Hepatocyte (in vitro differentiated cells): ENCODE data around the gene MVD. TPM values are rescaled to one million over a fixed set of nuclear protein-coding genes. Genes with fewer than 3 reads are reported as not detected.

Experiments used
- DNase-seq: peaks from one replicate; pipeline ENCODE4 v3.0.0-alpha.2; 2016; ENCODE audit warnings: low spot score
- H2AFZ ChIP-seq: fragments of 200-600 bp; sonication (generic); 2 replicates; pipeline ENCODE4 v1.6.0; 2016; ENCODE audit warnings: antibody characterized with exemption, mild to moderate bottlenecking
- H3K27ac ChIP-seq: fragments of 200-600 bp; sonication (generic); 2 replicates; pipeline ENCODE4 v1.5.1; 2016; ENCODE audit warnings: mild to moderate bottlenecking
- H3K27me3 ChIP-seq: fragments of 200-600 bp; sonication (generic); 2 replicates; pipeline ENCODE4 v1.6.1; 2016
- H3K36me3 ChIP-seq: fragments of 200-600 bp; sonication (generic); replicated peaks from 2 replicates; pipeline ENCODE4 v1.5.1; 2016; ENCODE audit warnings: low read depth; ENCODE audit not compliant: insufficient read depth
- H3K4me1 ChIP-seq: fragments of 200-600 bp; sonication (generic); 2 replicates; pipeline ENCODE4 v1.5.1; 2016; ENCODE audit warnings: mild to moderate bottlenecking, moderate library complexity; ENCODE audit not compliant: insufficient read depth
- H3K4me2 ChIP-seq: fragments of 200-600 bp; sonication (generic); 2 replicates; pipeline ENCODE4 v1.6.0; 2016
- H3K4me3 ChIP-seq: fragments of 200-600 bp; sonication (generic); 2 replicates; pipeline ENCODE4 v1.5.1; 2016; ENCODE audit warnings: mild to moderate bottlenecking
- H3K79me2 ChIP-seq: fragments of 200-600 bp; sonication (generic); 2 replicates; pipeline ENCODE4 v1.6.0; 2017; ENCODE audit warnings: mild to moderate bottlenecking
- H3K9me2 ChIP-seq: fragments of 200-600 bp; sonication (generic); replicated peaks from 2 replicates; pipeline ENCODE4 v1.6.0; 2017; ENCODE audit warnings: mild to moderate bottlenecking; ENCODE audit not compliant: insufficient read depth
- H3K9me3 ChIP-seq: fragments of 200-600 bp; sonication (generic); 2 replicates; pipeline ENCODE4 v1.5.1; 2016; ENCODE audit warnings: low read depth, mild to moderate bottlenecking
- H4K20me1 ChIP-seq: fragments of 200-600 bp; sonication (generic); 2 replicates; pipeline ENCODE4 v1.6.0; 2016; ENCODE audit warnings: mild to moderate bottlenecking; ENCODE audit not compliant: insufficient read depth, poor library complexity, severe bottlenecking
- EZH2 ChIP-seq: fragments of 200-600 bp; sonication (generic); IDR thresholded peaks from 2 replicates; pipeline ENCODE4 v1.6.1; 2016; ENCODE audit warnings: antibody characterized with exemption, mild to moderate bottlenecking, borderline replicate concordance
- EZH2phosphoT487 ChIP-seq: fragments of 200-600 bp; sonication (generic); IDR thresholded peaks from one replicate; pipeline ENCODE4 v1.6.1; 2018; ENCODE audit warnings: antibody characterized with exemption, mild to moderate bottlenecking, low read depth, moderate library complexity; ENCODE audit not compliant: unreplicated experiment, severe bottlenecking
- WGBS: methylation state at CpG from one replicate; pipeline ENCODE4 v1.1.6; 2016; ENCODE audit warnings: low lambda C conversion rate; ENCODE audit errors: missing lambda C conversion rate; 5-methylcytosine and 5-hydroxymethylcytosine counted together
- polyA plus RNA-seq: library from polyadenylated mRNA; unstranded; fragments of >200 nt; fragmentation: Nextera tagmentation; extraction: Ambion mirVana; gene quantifications from 2 replicates; pipeline ENCODE4 v1.2.1, GENCODE V29; 2016
- total RNA-seq: library from RNA; depleted of rRNA; stranded (reverse); fragments of >200 nt; gene quantifications from 2 replicates; pipeline ENCODE4 v1.2.3, GENCODE V29; 2014
- TF ChIP-seq, protein P1 (sequence below): fragments of 200-600 bp; sonication (generic); IDR thresholded peaks from 2 replicates; pipeline ENCODE4 v1.5.1; 2016; ENCODE audit warnings: antibody characterized with exemption, mild to moderate bottlenecking; ENCODE audit not compliant: poor library complexity

Gene MVD
- total and polyA plus RNA-seq, 2 experiments from 2014 or later = 71.9 to 152 TPM

DNA sequence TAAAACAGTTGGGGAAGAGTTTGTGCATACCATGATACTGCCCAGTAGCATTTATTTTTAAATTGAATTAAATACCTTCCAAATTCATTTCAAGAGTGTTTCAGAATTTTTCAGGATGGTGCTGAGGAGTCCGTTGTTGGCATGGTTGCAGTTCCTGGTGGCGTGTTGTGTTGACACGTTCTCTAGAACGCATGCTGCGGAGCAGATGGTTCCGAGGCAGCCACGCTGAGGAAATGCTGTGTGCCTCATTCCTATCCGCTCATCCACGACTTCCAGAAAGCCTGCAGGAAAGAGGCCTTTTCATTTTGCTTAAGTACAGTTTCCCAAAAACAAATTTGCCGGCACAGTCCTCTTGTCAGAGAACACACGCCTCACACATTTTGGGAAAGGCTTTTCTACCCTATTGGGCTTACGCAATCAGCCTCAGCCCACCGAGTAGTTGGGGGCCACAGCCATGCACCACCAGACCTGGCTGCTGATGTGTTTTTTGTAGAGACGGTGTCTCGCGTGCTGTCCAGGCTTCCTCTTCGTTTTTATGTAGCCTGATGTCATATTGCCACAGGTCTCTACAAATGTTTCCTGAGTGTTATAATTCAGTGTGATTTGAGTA is 56.6 kb downstream of the MVD start:
- 94% methylated on average over 17 of the region's 17 CpGs for WGBS
- DNase-seq = no peak
- no peaks in the 10 kb centered on the region for H3K79me2 ChIP-seq
- no peaks in the 10 kb centered on the region for H3K4me1 ChIP-seq
- no peak overlapping the region for H2AFZ ChIP-seq
- H3K4me3 ChIP-seq = no peak overlapping the region
- H3K36me3 ChIP-seq = no peaks in the 10 kb centered on the region
- no peak overlapping the region for H3K27ac ChIP-seq
- H3K27me3 ChIP-seq = no peaks in the 10 kb centered on the region
- no peaks in the 10 kb centered on the region for H3K9me2 ChIP-seq
- peaks cover 3% of the 10 kb centered on the region for H4K20me1 ChIP-seq
- TF ChIP-seq EZH2phosphoT487 (no peak), EZH2 (no peak)
- TF ChIP-seq, protein P1, sequence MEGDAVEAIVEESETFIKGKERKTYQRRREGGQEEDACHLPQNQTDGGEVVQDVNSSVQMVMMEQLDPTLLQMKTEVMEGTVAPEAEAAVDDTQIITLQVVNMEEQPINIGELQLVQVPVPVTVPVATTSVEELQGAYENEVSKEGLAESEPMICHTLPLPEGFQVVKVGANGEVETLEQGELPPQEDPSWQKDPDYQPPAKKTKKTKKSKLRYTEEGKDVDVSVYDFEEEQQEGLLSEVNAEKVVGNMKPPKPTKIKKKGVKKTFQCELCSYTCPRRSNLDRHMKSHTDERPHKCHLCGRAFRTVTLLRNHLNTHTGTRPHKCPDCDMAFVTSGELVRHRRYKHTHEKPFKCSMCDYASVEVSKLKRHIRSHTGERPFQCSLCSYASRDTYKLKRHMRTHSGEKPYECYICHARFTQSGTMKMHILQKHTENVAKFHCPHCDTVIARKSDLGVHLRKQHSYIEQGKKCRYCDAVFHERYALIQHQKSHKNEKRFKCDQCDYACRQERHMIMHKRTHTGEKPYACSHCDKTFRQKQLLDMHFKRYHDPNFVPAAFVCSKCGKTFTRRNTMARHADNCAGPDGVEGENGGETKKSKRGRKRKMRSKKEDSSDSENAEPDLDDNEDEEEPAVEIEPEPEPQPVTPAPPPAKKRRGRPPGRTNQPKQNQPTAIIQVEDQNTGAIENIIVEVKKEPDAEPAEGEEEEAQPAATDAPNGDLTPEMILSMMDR = no peak
- no peak overlapping the region for H3K4me2 ChIP-seq
- H3K9me3 ChIP-seq = no peaks in the 10 kb centered on the region

DNA sequence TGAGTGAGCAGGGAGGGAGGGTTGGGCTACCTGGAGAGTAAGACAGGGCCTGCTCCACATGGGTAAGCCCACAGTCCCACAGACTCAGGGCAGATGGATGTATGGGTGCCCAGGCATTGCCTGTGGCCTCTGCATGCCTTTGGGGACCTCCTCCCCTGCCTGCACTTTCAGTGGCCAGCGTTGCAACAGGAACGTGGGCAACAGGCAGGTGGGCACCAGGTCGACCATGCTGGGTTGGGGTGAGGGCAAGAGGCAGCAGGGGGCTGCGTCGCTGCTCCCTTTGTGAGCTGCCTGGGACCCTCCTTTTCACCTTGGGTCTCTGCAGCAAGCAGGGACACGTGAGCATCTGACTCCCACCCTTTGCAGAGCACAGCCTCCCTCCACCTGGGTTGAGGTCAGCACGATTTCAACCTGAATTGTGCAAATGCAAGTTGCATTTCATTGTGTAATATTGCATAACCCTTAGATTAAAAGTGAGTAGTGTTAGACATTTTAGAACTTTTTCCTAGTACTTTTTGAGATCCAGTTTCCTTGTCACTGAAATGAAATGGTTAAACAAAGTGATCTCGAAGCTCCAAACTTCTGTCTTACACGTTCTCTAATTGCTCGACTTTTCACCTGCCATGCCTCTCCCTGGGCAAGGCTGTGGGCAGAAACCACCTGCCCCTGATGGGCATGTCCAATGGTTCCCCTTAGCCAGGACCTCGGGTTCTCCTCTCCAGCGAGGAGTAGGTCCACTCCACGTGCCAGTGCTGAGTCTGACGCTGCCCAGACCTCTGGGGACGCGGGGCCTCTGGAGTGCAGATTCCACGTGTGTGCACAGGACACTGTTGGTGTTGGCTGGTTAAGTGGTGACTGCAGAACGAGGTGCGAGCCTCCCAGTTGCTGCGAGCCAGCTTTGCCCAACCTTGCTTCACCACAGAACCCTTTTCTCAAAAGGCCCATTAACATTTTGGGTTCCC is 57.4 kb downstream of the MVD start:
- H3K27ac ChIP-seq = no peak overlapping the region
- H4K20me1 ChIP-seq = peaks cover 3% of the 10 kb centered on the region
- H3K4me3 ChIP-seq = no peak overlapping the region
- no peak overlapping the region for H2AFZ ChIP-seq
- no peaks in the 10 kb centered on the region for H3K9me2 ChIP-seq
- 88% methylated on average over 20 of the region's 20 CpGs for WGBS
- no peaks in the 10 kb centered on the region for H3K4me1 ChIP-seq
- no peaks in the 10 kb centered on the region for H3K79me2 ChIP-seq
- no peak overlapping the region for H3K4me2 ChIP-seq
- no peak for DNase-seq
- no peaks in the 10 kb centered on the region for H3K27me3 ChIP-seq
- H3K36me3 ChIP-seq = no peaks in the 10 kb centered on the region
- TF ChIP-seq EZH2phosphoT487 (no peak), EZH2 (no peak)
- TF ChIP-seq, protein P1 = no peak
- no peaks in the 10 kb centered on the region for H3K9me3 ChIP-seq

DNA sequence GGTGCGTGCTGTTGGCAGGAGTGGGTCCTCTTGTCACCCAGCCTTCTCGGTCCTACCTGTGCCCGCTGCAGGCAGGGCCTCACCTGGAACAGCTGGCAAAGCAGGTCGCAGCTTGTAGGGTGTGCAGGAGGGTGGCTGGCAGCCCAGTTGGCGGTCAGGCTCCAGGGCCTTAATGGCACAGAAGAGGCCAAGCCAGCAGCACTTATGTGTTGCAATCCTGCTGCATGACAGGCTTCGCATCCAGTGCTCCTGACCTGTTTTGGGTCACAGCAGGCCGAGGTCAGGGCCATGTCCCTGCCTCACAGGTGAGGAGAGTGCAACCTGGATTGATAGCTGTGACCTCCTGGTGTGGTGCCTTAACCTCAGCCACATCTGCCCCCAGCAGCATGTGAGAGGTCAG is 60.8 kb downstream of the MVD start:
- Histone ChIP-seq H3K9me3 (no peaks in the 10 kb centered on the region), H3K9me2 (no peaks in the 10 kb centered on the region), H3K4me1 (no peaks in the 10 kb centered on the region), H3K4me3 (no peak overlapping the region), H2AFZ (no peak overlapping the region), H3K27ac (no peak overlapping the region), H3K79me2 (no peaks in the 10 kb centered on the region), H4K20me1 (peaks cover 3% of the 10 kb centered on the region), H3K36me3 (no peaks in the 10 kb centered on the region), H3K4me2 (no peak overlapping the region), H3K27me3 (no peaks in the 10 kb centered on the region)
- TF ChIP-seq, protein P1 = no peak
- TF ChIP-seq EZH2phosphoT487 (no peak), EZH2 (no peak)
- no peak for DNase-seq
- WGBS = 95% methylated on average over 7 of the region's 7 CpGs

Other genes with a start within 250 kb of the MVD start
- gene ZFPM1, start 209.8 kb downstream of the MVD start, total RNA-seq = 3.1 and 4.1 TPM in 2 replicates
- 8.3 and 11.9 TPM in 2 replicates for gene ZFPM1, start 209.8 kb downstream of the MVD start, polyA plus RNA-seq
- 8.1 and 16.8 TPM in 2 replicates for gene ZC3H18, start 92.7 kb downstream of the MVD start, total RNA-seq
- 30.7 and 37.1 TPM in 2 replicates for gene ZC3H18, start 92.7 kb downstream of the MVD start, polyA plus RNA-seq
- gene IL17C, start 24.5 kb downstream of the MVD start, total RNA-seq = 0.40 TPM in 1 of 2 replicates, not detected in the other
- 0.57 and 0.79 TPM in 2 replicates for gene IL17C, start 24.5 kb downstream of the MVD start, polyA plus RNA-seq
- gene CYBA, start 12.0 kb downstream of the MVD start, total RNA-seq = 196 and 255 TPM in 2 replicates
- gene CYBA, start 12.0 kb downstream of the MVD start, polyA plus RNA-seq = 419 and 516 TPM in 2 replicates
- 1.7 and 2.5 TPM in 2 replicates for gene SNAI3, start 23.4 kb upstream of the MVD start, total RNA-seq
- gene SNAI3, start 23.4 kb upstream of the MVD start, polyA plus RNA-seq = 4.1 and 5.0 TPM in 2 replicates
- 10.1 and 14.0 TPM in 2 replicates for gene RNF166, start 43.3 kb upstream of the MVD start, total RNA-seq
- gene RNF166, start 43.3 kb upstream of the MVD start, polyA plus RNA-seq = 14.3 and 16.8 TPM in 2 replicates
- 5.9 and 8.9 TPM in 2 replicates for gene CTU2, start 43.4 kb upstream of the MVD start, total RNA-seq
- 19.5 and 21.2 TPM in 2 replicates for gene CTU2, start 43.4 kb upstream of the MVD start, polyA plus RNA-seq
- gene PIEZO1, start 122.1 kb upstream of the MVD start, total RNA-seq = 47.0 and 77.0 TPM in 2 replicates
- gene PIEZO1, start 122.1 kb upstream of the MVD start, polyA plus RNA-seq = 70.6 and 87.9 TPM in 2 replicates
- 5.2 and 6.9 TPM in 2 replicates for gene CDT1, start 140.7 kb upstream of the MVD start, total RNA-seq
- 5.1 and 6.8 TPM in 2 replicates for gene CDT1, start 140.7 kb upstream of the MVD start, polyA plus RNA-seq
- gene APRT, start 148.8 kb upstream of the MVD start, total RNA-seq = 101 and 119 TPM in 2 replicates
- 237 and 273 TPM in 2 replicates for gene APRT, start 148.8 kb upstream of the MVD start, polyA plus RNA-seq
- gene GALNS, start 193.9 kb upstream of the MVD start, total RNA-seq = 19.6 and 22.4 TPM in 2 replicates
- gene GALNS, start 193.9 kb upstream of the MVD start, polyA plus RNA-seq = 38.9 and 53.5 TPM in 2 replicates
- 58.7 and 70.8 TPM in 2 replicates for gene TRAPPC2L, start 194.0 kb upstream of the MVD start, total RNA-seq
- gene TRAPPC2L, start 194.0 kb upstream of the MVD start, polyA plus RNA-seq = 191 and 215 TPM in 2 replicates
- not detected in 2 replicates for gene PABPN1L, start 203.6 kb upstream of the MVD start, total RNA-seq
- not detected in 2 replicates for gene PABPN1L, start 203.6 kb upstream of the MVD start, polyA plus RNA-seq